Uterus (tissue), 4 donors: ENCODE data around the gene TIMP1. TPM values are rescaled to one million over a fixed set of nuclear protein-coding genes. Genes with fewer than 3 reads are reported as not detected.

Source experiments
- DNase-seq, 2 donors: peaks; one replicate each; pipeline ENCODE4 v3.0.0-alpha.2; 2019 to 2020
- H3K27ac ChIP-seq, 2 donors: fragments of 200-600 bp; sonication (generic); 1 replicate in 1 of 2; 2 replicates in 1 of 2; pipeline ENCODE4 v1.5.1; 2016 to 2018
- H3K27me3 ChIP-seq, 2 donors: fragments of 200-600 bp; sonication (generic); one replicate each; pipeline ENCODE4 v1.5.1; 2018 to 2019; ENCODE audit warnings: control low read depth in 1 of 2
- H3K36me3 ChIP-seq, 2 donors: fragments of 200-600 bp; sonication (generic); one replicate each; pipeline ENCODE4 v1.5.1; 2019; ENCODE audit warnings: control low read depth in 1 of 2
- H3K4me1 ChIP-seq, 2 donors: fragments of 200-600 bp; sonication (generic); one replicate each; pipeline ENCODE4 v1.5.1; 2018 to 2019; ENCODE audit warnings: control low read depth in 1 of 2
- H3K4me3 ChIP-seq, 2 donors: fragments of 200-600 bp; sonication (generic); 1 replicate in 1 of 2; 2 replicates in 1 of 2; pipeline ENCODE4 v1.5.1; 2018 to 2019; ENCODE audit warnings: mild to moderate bottlenecking in 1 of 2
- H3K9me3 ChIP-seq, 2 donors: fragments of 200-600 bp; sonication (generic); one replicate each; pipeline ENCODE4 v1.5.1; 2019; ENCODE audit warnings: control low read depth in 1 of 2
- CTCF ChIP-seq, 4 experiments: fragments of 200-600 bp in 2 of 4; fragments of 450-650 bp in 2 of 4; sonication (generic) in 2 of 4; IDR thresholded peaks; one replicate each; pipeline ENCODE4 v1.5.1; 2016 to 2019; ENCODE audit warnings: antibody characterized with exemption in 4 of 4, mild to moderate bottlenecking in 2 of 4, moderate library complexity in 1 of 4
- POLR2A ChIP-seq, 2 donors: fragments of 450-650 bp; IDR thresholded peaks; one replicate each; pipeline ENCODE4 v1.6.1; 2016; ENCODE audit warnings: antibody characterized with exemption in 2 of 2, mild to moderate bottlenecking in 1 of 2, moderate library complexity in 1 of 2
- intact Hi-C: fragments of 100-400 bp; cut with DNase I; formaldehyde crosslinking; loops from one replicate; pipeline ENCODE4 v1.15.1; 2023; ENCODE audit warnings: low total_unique reads
- total RNA-seq, 4 donors: library from RNA; depleted of rRNA in 3 of 4; stranded (reverse); fragments of >200 nt in 3 of 4; gene quantifications; one replicate each; pipeline versions ENCODE4 v1.1.0 to v1.2.4, GENCODE V29; 2014 to 2023
- donor health status: DM: yes; HTN: yes; CAD: no.

TIMP1 gene
- total RNA-seq, 4 donors from 2014 or later: 17.9 to 287 (median 111) TPM

- no peaks in the 10 kb centered on the region for H3K4me1 ChIP-seq
- TF ChIP-seq CTCF (IDR thresholded peaks at IDR 0.05) (no peak), POLR2A (IDR thresholded peaks at IDR 0.05) (no peak)
These were observed 4.8 kb upstream of the TIMP1 start for GRCh38 chrX:47577424-47577823.

GRCh38 chrX:47577901-47578300, 4.3 kb upstream of the TIMP1 start:
- no peaks in the 10 kb centered on the region for H3K27me3 ChIP-seq
- no peak for TF ChIP-seq CTCF (IDR thresholded peaks at IDR 0.05)
- no peak for TF ChIP-seq POLR2A (IDR thresholded peaks at IDR 0.05)
- DNase-seq: no peak
- intact Hi-C loops: no loop called here
- H3K9me3 ChIP-seq: no peaks in the 10 kb centered on the region
- H3K4me1 ChIP-seq: no peaks in the 10 kb centered on the region
- no peaks in the 10 kb centered on the region for H3K36me3 ChIP-seq
- H3K4me3 ChIP-seq: no peak overlapping the region
- H3K27ac ChIP-seq: no peak overlapping the region

More at GRCh38 chrX:47577424-47577823, 4.8 kb upstream of the TIMP1 start:
- H3K27me3 ChIP-seq: no peaks in the 10 kb centered on the region
- no peaks in the 10 kb centered on the region for H3K36me3 ChIP-seq
- no peak for DNase-seq
- intact Hi-C loops: no loop called here
- H3K4me3 ChIP-seq: no peak overlapping the region
- H3K27ac ChIP-seq: no peak overlapping the region
- no peaks in the 10 kb centered on the region for H3K9me3 ChIP-seq

- H3K4me1 ChIP-seq: no peaks in the 10 kb centered on the region
- no peaks in the 10 kb centered on the region for H3K9me3 ChIP-seq
- intact Hi-C loops: no loop called here
- no peaks in the 10 kb centered on the region for H3K27me3 ChIP-seq
- H3K36me3 ChIP-seq: no peaks in the 10 kb centered on the region
- no peak overlapping the region for H3K4me3 ChIP-seq
- H3K27ac ChIP-seq: no peak overlapping the region
- no peak for TF ChIP-seq CTCF (IDR thresholded peaks at IDR 0.05)
- no peak for TF ChIP-seq POLR2A (IDR thresholded peaks at IDR 0.05)
- no peak for DNase-seq
These were observed 3.5 kb upstream of the TIMP1 start for GRCh38 chrX:47578692-47579091.

GRCh38 chrX:47579537-47579936, 2.7 kb upstream of the TIMP1 start:
- no peak for TF ChIP-seq CTCF (IDR thresholded peaks at IDR 0.05)
- TF ChIP-seq POLR2A (IDR thresholded peaks at IDR 0.05): no peak
- no peaks in the 10 kb centered on the region for H3K4me1 ChIP-seq
- no peaks in the 10 kb centered on the region for H3K9me3 ChIP-seq
- H3K27me3 ChIP-seq: no peaks in the 10 kb centered on the region
- intact Hi-C loops: no loop called here
- DNase-seq: no peak
- no peak overlapping the region for H3K27ac ChIP-seq
- H3K36me3 ChIP-seq: no peaks in the 10 kb centered on the region
- no peak overlapping the region for H3K4me3 ChIP-seq

- TF ChIP-seq POLR2A (IDR thresholded peaks at IDR 0.05) (no peak), CTCF (IDR thresholded peaks at IDR 0.05) (no peak)
- H3K9me3 ChIP-seq: no peaks in the 10 kb centered on the region
- H3K4me1 ChIP-seq: no peaks in the 10 kb centered on the region
- peak overlapping the region; percentile 88 to 91 for H3K27ac ChIP-seq
- no peaks in the 10 kb centered on the region for H3K36me3 ChIP-seq
- no peaks in the 10 kb centered on the region for H3K27me3 ChIP-seq
- H3K4me3 ChIP-seq: peak overlapping the region in 1 of 2 donors; percentile 51
- intact Hi-C loops: no loop called here
- DNase-seq: no peak
These were observed 1.1 kb downstream of the TIMP1 start for GRCh38 chrX:47583240-47583861.
